Natural killer cell (primary cell): ENCODE results near the gene GKN1. TPM values are rescaled to one million over a fixed set of nuclear protein-coding genes. Genes with fewer than 3 reads are reported as not detected.

Source experiments
- ATAC-seq, 3 donors: fragments of 150-1000 bp in 2 of 3; fragments of 200-7000 bp in 1 of 3; cut with Tn5 transposase; 1 replicate in 1 of 3; 2 replicates in 2 of 3; pipeline ENCODE4 v1.10.0; 2021; ENCODE audit warnings: mild to moderate bottlenecking in 2 of 3, moderate library complexity in 2 of 3
- DNase-seq, 2 donors: peaks; one replicate each; pipeline versions ENCODE4 v3.0.0 to v3.0.0-alpha.2; 2013 to 2021; ENCODE audit warnings: mixed read lengths in 1 of 2
- H3K27ac ChIP-seq: one replicate; pipeline ENCODE4 v1.5.1; 2013; ENCODE audit warnings: mild to moderate bottlenecking, low read length
- H3K27me3 ChIP-seq: one replicate; pipeline ENCODE4 v1.6.1; 2013; ENCODE audit warnings: low read length; ENCODE audit not compliant: control insufficient read depth, insufficient read depth
- H3K36me3 ChIP-seq: one replicate; pipeline ENCODE4 v1.6.1; 2013; ENCODE audit warnings: low read length; ENCODE audit not compliant: control insufficient read depth, insufficient read depth
- H3K4me1 ChIP-seq: one replicate; pipeline ENCODE4 v1.6.1; 2013; ENCODE audit warnings: low read length; ENCODE audit not compliant: control insufficient read depth, insufficient read depth
- H3K4me3 ChIP-seq: one replicate; pipeline ENCODE4 v1.5.1; 2013; ENCODE audit warnings: low read length
- H3K9me3 ChIP-seq: one replicate; pipeline ENCODE4 v1.6.1; 2013; ENCODE audit warnings: low read length; ENCODE audit not compliant: control insufficient read depth, insufficient read depth
- H3K27ac Mint-ChIP-seq, 2 donors: one replicate each; pipeline ENCODE4 v1.8.0; 2022; ENCODE audit warnings: mild to moderate bottlenecking in 2 of 2, mixed read lengths in 2 of 2, moderate library complexity in 1 of 2
- H3K27me3 Mint-ChIP-seq, 2 donors: one replicate each; pipeline ENCODE4 v1.8.0; 2022; ENCODE audit warnings: low read depth in 2 of 2, mixed read lengths in 2 of 2
- H3K36me3 Mint-ChIP-seq: one replicate; pipeline ENCODE4 v1.8.0; 2022; ENCODE audit warnings: mixed read lengths
- H3K4me1 Mint-ChIP-seq, 2 donors: one replicate each; pipeline ENCODE4 v1.8.0; 2022; ENCODE audit warnings: mixed read lengths in 2 of 2
- H3K4me3 Mint-ChIP-seq: one replicate; pipeline ENCODE4 v1.8.0; 2022; ENCODE audit warnings: mild to moderate bottlenecking, moderate library complexity, mixed read lengths
- H3K9me3 Mint-ChIP-seq, 2 donors: one replicate each; pipeline ENCODE4 v1.8.0; 2022; ENCODE audit warnings: mixed read lengths in 2 of 2
- CTCF ChIP-seq: fragments of 200-600 bp; IDR thresholded peaks from one replicate; pipeline ENCODE4 v1.8.0; 2022; ENCODE audit warnings: antibody characterized with exemption
- WGBS: methylation state at CpG from one replicate; pipeline ENCODE4 v1.1.7; 2013; ENCODE audit warnings: missing lambda C conversion rate; ENCODE audit not compliant: insufficient coverage; 5-methylcytosine and 5-hydroxymethylcytosine counted together
- intact Hi-C: fragments of 100-400 bp; cut with micrococcal nuclease; formaldehyde crosslinking; loops from one replicate; pipeline ENCODE4 v1.14.2; 2022
- total RNA-seq, 4 donors: library from RNA; stranded (reverse); fragments of 120-200 nt in 1 of 4; gene quantifications; one replicate each; pipeline versions ENCODE4 v1.2.3 to v1.2.4, GENCODE V29; 2013 to 2022

Gene GKN1
- total RNA-seq, 3 donors from 2014 or later (not counting 1 experiment from before 2014, with no cell fraction given): not detected

GRCh38 chr2:68975844-68976243, 1.4 kb downstream of the GKN1 start:
- no peak for TF ChIP-seq CTCF
- no peak for ATAC-seq
- H3K4me1 Mint-ChIP-seq: no peaks in the 10 kb centered on the region
- no peak for DNase-seq
- intact Hi-C loops: no loop called here
- Histone ChIP-seq H3K4me3 (no peak overlapping the region), H3K36me3 (no peaks in the 10 kb centered on the region), H3K27ac (no peak overlapping the region), H3K27me3 (peaks cover 4% of the 10 kb centered on the region), H3K4me1 (no peaks in the 10 kb centered on the region), H3K9me3 (no peaks in the 10 kb centered on the region)
- peaks cover 20 to 35% of the 10 kb centered on the region in 2 donors for H3K27me3 Mint-ChIP-seq
- H3K36me3 Mint-ChIP-seq: no peaks in the 10 kb centered on the region
- 100% methylated on average over 2 of the region's 2 CpGs for WGBS
- H3K4me3 Mint-ChIP-seq: no peak overlapping the region
- H3K9me3 Mint-ChIP-seq: no peaks in the 10 kb centered on the region
- no peak overlapping the region for H3K27ac Mint-ChIP-seq

- ATAC-seq (no peak), DNase-seq (no peak)
- H3K4me3 Mint-ChIP-seq: no peak overlapping the region
- no peak for TF ChIP-seq CTCF
- 87% methylated on average over 2 of the region's 4 CpGs for WGBS
- H3K9me3 ChIP-seq: no peaks in the 10 kb centered on the region
- no peaks in the 10 kb centered on the region for H3K9me3 Mint-ChIP-seq
- H3K4me1 Mint-ChIP-seq: no peaks in the 10 kb centered on the region
- H3K27me3 Mint-ChIP-seq: peaks cover 26 to 45% of the 10 kb centered on the region in 2 donors
- H3K27me3 ChIP-seq: peaks cover 7% of the 10 kb centered on the region
- H3K4me3 ChIP-seq: no peak overlapping the region
- H3K4me1 ChIP-seq: no peaks in the 10 kb centered on the region
- no peak overlapping the region for H3K27ac Mint-ChIP-seq
- H3K36me3 ChIP-seq: no peaks in the 10 kb centered on the region
- H3K36me3 Mint-ChIP-seq: no peaks in the 10 kb centered on the region
- H3K27ac ChIP-seq: no peak overlapping the region
- intact Hi-C loops: no loop called here
Observed at GRCh38 chr2:68977453-68977852, 3.0 kb downstream of the GKN1 start.

- Mint-ChIP-seq H3K27ac (no peak overlapping the region), H3K27me3 (peaks cover 26 to 45% of the 10 kb centered on the region in 2 donors), H3K4me1 (no peaks in the 10 kb centered on the region), H3K9me3 (no peaks in the 10 kb centered on the region), H3K36me3 (no peaks in the 10 kb centered on the region), H3K4me3 (no peak overlapping the region)
- no peaks in the 10 kb centered on the region for H3K9me3 ChIP-seq
- no CpG with 5 or more reads among the region's 3 CpGs for WGBS
- ATAC-seq (no peak), DNase-seq (no peak)
- intact Hi-C loops: no loop called here
- no peak overlapping the region for H3K4me3 ChIP-seq
- peaks cover 7% of the 10 kb centered on the region for H3K27me3 ChIP-seq
- H3K4me1 ChIP-seq: no peaks in the 10 kb centered on the region
- H3K27ac ChIP-seq: no peak overlapping the region
- no peak for TF ChIP-seq CTCF
- no peaks in the 10 kb centered on the region for H3K36me3 ChIP-seq
Observed at GRCh38 chr2:68978098-68978497, 3.7 kb downstream of the GKN1 start.

- peaks cover 7% of the 10 kb centered on the region for H3K27me3 ChIP-seq
- DNase-seq (no peak), ATAC-seq (no peak)
- TF ChIP-seq CTCF: no peak
- no peak overlapping the region for H3K4me3 ChIP-seq
- no peaks in the 10 kb centered on the region for H3K36me3 Mint-ChIP-seq
- H3K36me3 ChIP-seq: no peaks in the 10 kb centered on the region
- no peaks in the 10 kb centered on the region for H3K4me1 ChIP-seq
- no peaks in the 10 kb centered on the region for H3K9me3 Mint-ChIP-seq
- H3K4me3 Mint-ChIP-seq: no peak overlapping the region
- H3K27ac ChIP-seq: no peak overlapping the region
- intact Hi-C loops: no loop called here
- no peaks in the 10 kb centered on the region for H3K4me1 Mint-ChIP-seq
- H3K27ac Mint-ChIP-seq: no peak overlapping the region
- peaks cover 23 to 39% of the 10 kb centered on the region in 2 donors for H3K27me3 Mint-ChIP-seq
- H3K9me3 ChIP-seq: no peaks in the 10 kb centered on the region
- 0% methylated on average over 1 of the region's 1 CpG for WGBS
Observed at GRCh38 chr2:68980956-68981355, 6.5 kb downstream of the GKN1 start.
